Common myeloid progenitor, CD34-positive (primary cell): ENCODE measurements around the gene WBP1. TPM values are rescaled to one million over a fixed set of nuclear protein-coding genes. Genes with fewer than 3 reads are reported as not detected.

Experiments
- CTCF ChIA-PET: fragments of 350-600 bp; sonication (Branson Sonifier 250); formaldehyde crosslinking; loops from one replicate; lab custom pipeline; 2021; ENCODE audit warnings: antibody characterized with exemption; lab: Charles Lee
- POLR2A ChIA-PET: fragments of 350-600 bp; sonication (Branson Sonifier 250); formaldehyde crosslinking; loops from one replicate; lab custom pipeline; 2021; ENCODE audit warnings: antibody characterized with exemption; lab: Charles Lee
- DNase-seq, 3 donors: peaks; one replicate each; pipeline versions ENCODE4 v3.0.0 to v3.0.0-alpha.2; 2013
- H3K27ac ChIP-seq, 2 experiments: 1 replicate in 1 of 2; 2 replicates in 1 of 2; pipeline ENCODE4 v1.7.0; 2013; ENCODE audit warnings: inconsistent platforms in 2 of 2, low read length in 2 of 2, mild to moderate bottlenecking in 2 of 2, low read depth in 1 of 2, moderate library complexity in 1 of 2; ENCODE audit not compliant: severe bottlenecking in 2 of 2, insufficient read depth in 1 of 2, poor library complexity in 1 of 2
- H3K27me3 ChIP-seq, 5 experiments: replicated peaks in 2 of 5; 1 replicate in 3 of 5; 2 replicates in 2 of 5; pipeline versions ENCODE4 v1.6.1 to v1.7.0; 2013; ENCODE audit warnings: low read length in 4 of 5, mild to moderate bottlenecking in 2 of 5, moderate library complexity in 2 of 5, inconsistent platforms in 1 of 5; ENCODE audit not compliant: insufficient read depth in 5 of 5, control insufficient read depth in 4 of 5
- H3K36me3 ChIP-seq, 4 experiments: 1 replicate in 2 of 4; 2 replicates in 2 of 4; pipeline versions ENCODE4 v1.6.1 to v1.7.0; 2013; ENCODE audit warnings: low read length in 3 of 4, control low read depth in 1 of 4, mild to moderate bottlenecking in 1 of 4; ENCODE audit not compliant: control insufficient read depth in 4 of 4, insufficient read depth in 4 of 4
- H3K4me1 ChIP-seq, 4 experiments: 1 replicate in 3 of 4; 2 replicates in 1 of 4; pipeline versions ENCODE4 v1.6.1 to v1.7.1; 2013; ENCODE audit warnings: low read length in 3 of 4, mild to moderate bottlenecking in 3 of 4, control low read depth in 1 of 4, inconsistent platforms in 1 of 4, moderate library complexity in 1 of 4; ENCODE audit not compliant: control insufficient read depth in 4 of 4, insufficient read depth in 4 of 4; ENCODE audit errors: control extremely low read depth in 1 of 4
- H3K4me3 ChIP-seq, 7 experiments: 1 replicate in 4 of 7; 2 replicates in 3 of 7; pipeline versions ENCODE4 v1.5.1 to v1.7.0; 2013; ENCODE audit warnings: mild to moderate bottlenecking in 7 of 7, low read length in 6 of 7, moderate library complexity in 6 of 7, inconsistent platforms in 2 of 7, low read depth in 2 of 7, control low read depth in 1 of 7; ENCODE audit not compliant: insufficient read depth in 4 of 7, control insufficient read depth in 1 of 7; ENCODE audit errors: extremely low read depth in 1 of 7
- H3K9me3 ChIP-seq, 5 experiments: 1 replicate in 4 of 5; 2 replicates in 1 of 5; pipeline versions ENCODE4 v1.6.1 to v1.7.1; 2013; ENCODE audit warnings: low read length in 4 of 5, mild to moderate bottlenecking in 2 of 5, inconsistent platforms in 1 of 5, low read depth in 1 of 5, moderate library complexity in 1 of 5; ENCODE audit not compliant: control insufficient read depth in 4 of 5, insufficient read depth in 2 of 5; ENCODE audit errors: control extremely low read depth in 1 of 5
- WGBS: methylation state at CpG from one replicate; pipeline ENCODE4 v1.1.5; 2013; ENCODE audit not compliant: insufficient coverage; 5-methylcytosine and 5-hydroxymethylcytosine counted together
- polyA plus RNA-seq: library from polyadenylated mRNA; unstranded; fragments of 120-200 nt; gene quantifications from one replicate; pipeline ENCODE4 v1.2.1, GENCODE V29; 2013

The WBP1 gene
- polyA plus RNA-seq, result 88.2 TPM

- no peaks in the 10 kb centered on the region for H3K9me3 ChIP-seq
- peaks cover 6 to 48% (median 33%) of the 10 kb centered on the region in 4 experiments for H3K4me1 ChIP-seq
- ChIA-PET CTCF (interaction anchor here (0.5 to 8.2 kb wide), 12 partner anchors 9 to 130 kb away, joined by 3 to 59 read pairs (median 4); partner anchors contain the start of genes CCDC142, HTRA2, MRPL53 and TTC31), POLR2A (interaction anchor here (0.5 to 3.1 kb wide), 11 partner anchors 14 to 763 kb away, joined by 3 to 16 read pairs (median 5); partner anchors contain the start of genes AUP1, C2orf81, CCDC142 and HTRA2)
- H3K27me3 ChIP-seq, result no peaks in the 10 kb centered on the region
- H3K4me3 ChIP-seq, result peak within 1 kb of the TSS; percentile 49 to 98 (median 84)
- H3K27ac ChIP-seq, result peak within 1 kb of the TSS; percentile 88 to 94
- DNase-seq, result peak; percentile 100
- WGBS, result under 1% methylated on average over 14 of the region's 38 CpGs
- H3K36me3 ChIP-seq, result peaks cover 4 to 30% (median 19%) of the 10 kb centered on the region in 4 experiments
Measured at GRCh38 chr2:74458132-74458937, at the start of gene WBP1. Gene WBP1 (plus strand): TSS chr2:74458438. CDS start chr2:74458603, 165 bp downstream.

- Histone ChIP-seq H3K36me3 (no peaks in the 10 kb centered on the region), H3K27me3 (peaks cover 0 to 7% (median 0%) of the 10 kb centered on the region in 5 experiments), H3K9me3 (no peaks in the 10 kb centered on the region), H3K4me3 (no peak overlapping the region), H3K4me1 (peaks cover 0 to 33% (median 25%) of the 10 kb centered on the region in 4 experiments), H3K27ac (no peak overlapping the region)
- peak in 1 of 3 donors; percentile 44 for DNase-seq
- ChIA-PET CTCF (interaction anchor here (1.2 to 2.2 kb wide), 3 partner anchors 21 to 176 kb away, joined by 3 to 10 read pairs (median 8); partner anchors contain the start of gene INO80B), POLR2A (interaction anchor here (1.1 kb wide), 1 partner anchor 14 kb away, joined by 3 read pairs; no protein-coding TSS in a partner anchor)
- 78% methylated on average over 5 of the region's 8 CpGs for WGBS
Measured at GRCh38 chr2:74413001-74413698, 45.1 kb upstream of the WBP1 start.

GRCh38 chr2:74414441-74414840 lies 43.8 kb upstream of the WBP1 start:
- 71% methylated on average over 18 of the region's 19 CpGs for WGBS
- CTCF ChIA-PET, result interaction anchor here (0.7 to 2.5 kb wide), 6 partner anchors 13 to 174 kb away, joined by 4 to 10 read pairs (median 6); partner anchors contain the start of gene INO80B
- H3K4me1 ChIP-seq, result peaks cover 0 to 33% (median 25%) of the 10 kb centered on the region in 4 experiments
- no peaks in the 10 kb centered on the region for H3K36me3 ChIP-seq
- DNase-seq, result no peak
- H3K27me3 ChIP-seq, result peaks cover 0 to 7% (median 0%) of the 10 kb centered on the region in 5 experiments
- H3K4me3 ChIP-seq, result peak overlapping the region in 4 of 7 experiments; percentile 56 to 82 (median 74)
- H3K27ac ChIP-seq, result no peak overlapping the region
- POLR2A ChIA-PET, result interaction anchor here (0.7 kb wide), 1 partner anchor 40 kb away, joined by 3 read pairs; the partner anchor contains the start of gene INO80B
- no peaks in the 10 kb centered on the region for H3K9me3 ChIP-seq

- H3K4me1 ChIP-seq, result peaks cover 0 to 33% (median 25%) of the 10 kb centered on the region in 4 experiments
- ChIA-PET POLR2A (no interaction called here), CTCF (interaction anchor here (0.9 to 2.5 kb wide), 9 partner anchors 14 to 174 kb away, joined by 3 to 10 read pairs (median 5); partner anchors contain the start of gene INO80B)
- H3K27ac ChIP-seq, result no peak overlapping the region
- peaks cover 0 to 7% (median 0%) of the 10 kb centered on the region in 5 experiments for H3K27me3 ChIP-seq
- DNase-seq, result peak; percentile 46 to 62 (median 51)
- H3K36me3 ChIP-seq, result no peaks in the 10 kb centered on the region
- H3K9me3 ChIP-seq, result no peaks in the 10 kb centered on the region
- peak overlapping the region in 6 of 7 experiments; percentile 10 to 82 (median 64) for H3K4me3 ChIP-seq
- 6% methylated on average over 64 of the region's 66 CpGs for WGBS
Measured at GRCh38 chr2:74414881-74415761, 43.1 kb upstream of the WBP1 start.

GRCh38 chr2:74415762-74416395 lies 42.4 kb upstream of the WBP1 start:
- Histone ChIP-seq H3K27ac (no peak overlapping the region), H3K4me3 (peak overlapping the region in 5 of 7 experiments; percentile 10 to 82 (median 72)), H3K9me3 (no peaks in the 10 kb centered on the region), H3K27me3 (peaks cover 0 to 7% (median 0%) of the 10 kb centered on the region in 5 experiments), H3K36me3 (no peaks in the 10 kb centered on the region), H3K4me1 (peaks cover 0 to 36% (median 28%) of the 10 kb centered on the region in 4 experiments)
- ChIA-PET POLR2A (no interaction called here), CTCF (interaction anchor here (0.6 to 2.5 kb wide), 10 partner anchors 15 to 173 kb away, joined by 3 to 10 read pairs (median 4); partner anchors contain the start of gene INO80B)
- no peak for DNase-seq
- 53% methylated on average over 29 of the region's 35 CpGs for WGBS
